ENCODE data around the gene CALML5.

- no peak for TF ChIP-seq EZH2phosphoT487 (IDR thresholded peaks at IDR 0.05; ENCODE audit: insufficient read depth, low read depth)
- TF ChIP-seq EZH2 (IDR thresholded peaks at IDR 0.05; ENCODE audit: insufficient read depth, poor library complexity, severe bottlenecking): no peak
These were observed 26.4 kb upstream of the CALML5 start for GRCh38 chr10:5525561-5526341.
